CD4-positive, alpha-beta T cell treated with Interleukin-12 subunit alpha and Interleukin-12 subunit beta, for 1 hour (primary cell): Measurements from ENCODE around the gene SNRPD2.
"Not testable (repeated sequence)": the region's sequence is repeated elsewhere in the genome, so short reads cannot be mapped to it uniquely, and the experiment has no call there.

Experiments used
- DNase-seq: peaks from one replicate; pipeline ENCODE4 v3.0.0-alpha.2; 2020

SNRPD2 gene

DNA sequence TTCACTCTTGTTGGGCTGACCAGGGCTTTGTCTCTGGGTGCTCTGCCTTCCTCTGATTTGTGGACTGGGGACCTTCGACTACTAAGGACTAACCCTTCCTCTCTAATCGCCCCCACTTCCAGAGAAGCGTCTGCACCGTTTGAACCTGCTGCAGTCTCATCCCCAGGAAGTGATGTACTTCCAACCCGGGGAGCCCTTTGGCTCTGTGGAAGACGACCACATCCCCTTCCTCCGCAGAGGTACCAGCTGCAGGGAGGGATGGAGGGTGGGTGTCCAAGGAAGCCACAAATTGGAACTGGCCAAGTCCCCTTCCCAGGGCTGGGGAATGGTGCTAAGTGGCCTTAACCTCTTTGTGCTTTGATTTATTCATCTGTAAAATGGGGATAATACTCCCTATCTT is 9.9 kb upstream of the SNRPD2 start:
- DNase-seq = no peak

DNA sequence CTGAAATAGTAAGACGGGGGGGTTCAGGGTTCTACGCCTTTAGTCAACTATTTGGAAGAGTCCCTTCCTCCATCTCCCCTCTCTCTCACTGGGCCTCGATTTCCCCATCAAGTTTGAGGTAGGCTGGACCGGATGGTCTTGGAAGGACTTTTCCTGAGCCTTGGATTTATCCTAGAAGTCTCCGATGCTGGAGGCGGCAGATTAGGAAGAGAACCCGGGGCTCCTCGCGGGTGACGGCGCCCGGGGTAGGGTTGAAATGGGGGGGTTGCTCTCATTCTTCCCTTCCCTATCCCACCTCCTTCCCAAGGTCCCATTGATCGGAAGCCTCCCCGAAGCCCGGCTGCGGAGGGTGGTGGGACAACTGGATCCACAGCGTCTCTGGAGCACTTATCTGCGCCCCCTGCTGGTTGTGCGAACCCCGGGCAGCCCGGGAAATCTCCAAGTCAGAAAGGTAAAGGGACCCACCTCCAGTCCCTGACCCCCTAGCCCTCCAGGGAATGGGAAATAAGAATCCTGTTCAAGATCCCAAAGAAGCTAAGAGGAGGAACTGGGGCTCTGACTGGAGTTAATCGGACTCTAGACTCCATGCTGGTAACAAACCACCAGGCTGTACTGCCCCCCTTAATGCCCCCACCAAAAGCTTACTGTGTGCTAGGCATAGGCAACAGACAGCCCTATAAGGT is 1.5 kb upstream of the SNRPD2 start:
- peak; percentile 72 for DNase-seq

DNA sequence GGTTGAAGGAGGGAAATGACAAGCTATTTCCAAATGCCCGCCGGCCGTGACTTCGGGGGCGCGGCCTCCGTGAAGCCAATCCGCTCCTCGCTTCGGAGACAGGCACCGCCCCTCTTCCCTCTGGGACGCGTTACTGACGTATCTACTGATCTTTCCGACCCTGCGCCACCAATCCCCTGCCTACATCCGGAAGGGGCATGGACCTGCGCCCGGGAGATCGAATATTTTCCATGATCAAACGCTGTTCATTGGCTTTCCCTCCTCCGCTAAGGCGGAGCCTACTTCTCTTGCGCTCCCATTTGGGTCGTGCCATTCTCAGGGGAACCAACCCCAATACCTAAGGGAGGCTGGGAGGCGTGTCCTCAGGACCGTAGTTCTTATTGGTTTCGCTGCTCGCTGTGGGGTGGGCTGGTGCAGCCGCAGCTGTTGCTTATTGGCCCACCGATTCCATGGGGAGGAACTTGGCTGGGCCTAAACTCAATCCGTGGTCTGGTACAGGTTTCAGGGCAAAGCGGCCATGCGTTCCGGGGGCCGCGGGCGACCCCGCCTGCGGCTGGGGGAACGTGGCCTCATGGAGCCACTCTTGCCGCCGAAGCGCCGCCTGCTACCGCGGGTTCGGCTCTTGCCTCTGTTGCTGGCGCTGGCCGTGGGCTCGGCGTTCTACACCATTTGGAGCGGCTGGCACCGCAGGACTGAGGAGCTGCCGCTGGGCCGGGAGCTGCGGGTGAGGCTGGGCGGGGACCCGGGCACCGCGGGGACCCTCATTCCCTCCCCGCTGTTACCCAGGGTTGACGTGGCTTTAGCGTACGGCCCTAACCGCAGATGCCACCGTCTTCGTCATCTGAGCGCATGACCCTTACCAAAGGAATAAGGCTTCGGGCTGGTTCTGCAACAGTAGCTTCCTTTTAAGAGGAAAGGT is 693 bp upstream of the SNRPD2 start, which contains the start of gene QPCTL:
Gene QPCTL (plus strand): TSS at position 480 of the 919 bp plus-strand sequence. CDS start 38 bp downstream, at position 518.
- DNase-seq = peak; percentile 98

DNA sequence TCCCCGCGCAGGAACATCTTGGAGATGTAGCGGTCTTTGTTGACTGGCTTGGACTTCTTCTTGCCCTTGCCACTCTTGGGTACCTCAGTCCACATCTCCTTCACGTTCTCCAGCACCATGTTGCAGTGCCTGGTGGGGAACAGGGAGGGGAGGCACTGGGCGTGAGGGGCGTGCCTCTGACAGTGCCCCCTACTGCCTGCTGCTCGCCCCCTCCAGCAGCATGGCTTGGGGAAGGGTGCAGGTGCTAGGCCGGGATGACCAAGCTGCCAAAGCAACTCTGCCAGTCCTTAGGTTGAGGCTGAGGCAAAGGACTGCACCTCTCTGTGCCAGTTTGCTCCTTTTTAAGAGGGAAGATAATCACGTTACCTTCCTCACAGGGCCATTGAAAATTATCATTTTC is 4.2 kb downstream of the SNRPD2 start:
- DNase-seq = no peak

DNA sequence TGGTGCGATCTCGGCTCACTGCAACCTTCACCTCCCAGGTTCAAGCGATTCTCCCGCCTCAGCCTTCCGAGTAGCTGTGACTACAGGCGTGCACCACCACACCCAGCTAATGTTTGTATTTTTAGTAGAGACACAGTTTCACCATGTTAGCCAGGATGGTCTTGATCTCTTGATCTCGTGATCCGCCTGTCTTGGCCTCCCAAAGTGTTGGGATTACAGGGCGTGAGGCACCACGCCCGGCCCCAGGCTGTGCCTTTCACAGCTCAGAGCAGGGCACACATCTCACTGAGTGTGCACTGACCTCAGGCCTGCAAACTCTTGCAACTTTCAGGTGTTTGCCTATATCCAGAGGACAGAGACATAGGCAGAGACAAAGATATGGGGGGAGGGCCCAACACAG is 6.7 kb downstream of the SNRPD2 start:
- not testable (repeated sequence) for DNase-seq

DNA sequence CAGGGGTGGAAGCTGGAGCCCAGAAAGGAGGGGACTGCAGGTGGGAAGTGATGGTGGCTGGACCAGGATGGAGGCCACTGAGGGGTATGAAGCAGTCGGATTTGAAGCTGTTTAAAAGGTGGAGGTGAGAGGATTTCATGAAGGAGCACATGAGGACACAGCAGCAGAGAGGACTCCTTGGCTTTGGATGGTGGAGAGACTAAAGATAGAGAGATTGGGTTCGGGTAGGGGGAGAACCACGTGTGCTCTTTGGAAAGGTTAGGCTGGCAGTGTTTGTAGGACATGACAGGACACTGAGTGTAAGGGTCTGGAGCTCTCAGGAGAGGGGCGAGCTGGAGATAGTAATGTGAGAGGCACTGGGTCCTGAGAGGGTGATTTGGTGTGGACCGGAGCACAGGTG is 8.8 kb downstream of the SNRPD2 start:
- no peak for DNase-seq

DNA sequence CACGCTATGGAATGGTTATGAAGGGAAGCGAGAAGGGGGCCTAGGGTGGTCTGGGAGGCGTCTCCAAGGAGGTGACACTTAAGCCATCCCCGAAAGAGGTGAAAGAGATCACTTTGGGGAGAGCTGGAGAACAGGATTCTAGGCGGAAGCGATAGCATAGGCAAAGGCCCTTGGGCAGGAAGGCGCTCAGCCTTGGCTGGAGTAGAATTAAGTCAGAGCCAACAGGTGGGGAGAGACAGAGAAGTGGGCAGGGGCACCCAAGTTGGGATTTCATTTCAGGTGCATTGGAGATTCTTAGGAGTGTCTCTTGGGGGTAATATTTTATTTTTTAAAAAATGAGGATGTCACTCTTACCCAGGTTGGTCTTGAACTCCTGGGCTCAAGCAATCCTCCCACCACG is 9.6 kb downstream of the SNRPD2 start:
- DNase-seq = no peak

DNA sequence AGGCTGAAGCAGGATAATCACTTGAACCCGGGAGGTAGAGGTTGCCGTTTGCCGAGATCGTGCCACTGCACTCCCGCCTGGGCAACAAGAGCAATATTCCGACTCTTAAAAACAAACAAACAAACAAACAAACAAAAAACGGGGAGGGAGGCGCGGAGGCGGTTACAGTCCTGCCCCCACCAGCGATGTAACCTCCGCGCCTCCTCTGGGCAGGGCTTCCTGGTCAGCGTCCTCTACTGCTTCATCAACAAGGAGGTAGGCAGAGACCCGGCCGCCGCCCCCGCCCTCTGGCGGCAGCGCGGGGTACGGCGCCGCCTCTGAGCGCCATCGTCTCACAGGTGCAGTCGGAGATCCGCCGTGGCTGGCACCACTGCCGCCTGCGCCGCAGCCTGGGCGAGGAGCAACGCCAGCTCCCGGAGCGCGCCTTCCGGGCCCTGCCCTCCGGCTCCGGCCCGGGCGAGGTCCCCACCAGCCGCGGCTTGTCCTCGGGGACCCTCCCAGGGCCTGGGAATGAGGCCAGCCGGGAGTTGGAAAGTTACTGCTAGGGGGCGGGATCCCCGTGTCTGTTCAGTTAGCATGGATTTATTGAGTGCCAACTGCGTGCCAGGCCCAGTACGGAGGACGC is 10.2 kb downstream of the SNRPD2 start:
- DNase-seq = peak; percentile 92

DNA sequence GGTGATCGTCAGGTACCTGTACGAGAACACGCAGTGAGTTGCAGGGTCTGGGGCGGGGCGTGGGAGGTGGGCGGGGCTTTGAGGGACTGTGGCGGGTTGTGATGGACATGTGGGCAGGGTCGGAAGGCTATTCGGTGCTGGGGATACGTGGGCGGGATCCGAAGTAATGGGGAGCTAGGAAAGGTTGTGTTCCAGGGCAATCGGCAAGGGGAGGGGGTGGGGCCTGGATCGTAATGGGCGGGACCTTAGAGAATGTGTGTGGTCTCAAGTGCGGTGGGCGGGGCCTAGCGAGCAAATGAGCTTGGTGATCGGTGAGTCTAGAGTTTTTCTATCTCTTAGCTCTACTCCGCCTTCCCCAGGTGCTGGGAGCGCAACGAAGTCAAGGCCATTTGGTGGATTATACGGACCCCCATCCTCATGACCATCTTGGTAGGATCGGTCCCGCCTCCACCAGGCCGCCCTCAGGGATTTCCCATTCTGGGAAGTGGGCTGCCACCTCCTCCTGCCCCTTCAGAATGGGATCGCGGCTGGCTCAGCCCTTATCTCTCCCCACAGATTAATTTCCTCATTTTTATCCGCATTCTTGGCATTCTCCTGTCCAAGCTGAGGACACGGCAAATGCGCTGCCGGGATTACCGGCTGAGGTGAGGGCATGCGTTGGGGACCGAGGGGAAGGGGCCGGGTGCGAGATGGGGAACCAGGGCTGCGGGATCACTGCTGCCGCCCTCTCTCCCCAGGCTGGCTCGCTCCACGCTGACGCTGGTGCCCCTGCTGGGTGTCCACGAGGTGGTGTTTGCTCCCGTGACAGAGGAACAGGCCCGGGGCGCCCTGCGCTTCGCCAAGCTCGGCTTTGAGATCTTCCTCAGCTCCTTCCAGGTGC is 14.2 kb downstream of the SNRPD2 start:
- DNase-seq = peak; percentile 86

DNA sequence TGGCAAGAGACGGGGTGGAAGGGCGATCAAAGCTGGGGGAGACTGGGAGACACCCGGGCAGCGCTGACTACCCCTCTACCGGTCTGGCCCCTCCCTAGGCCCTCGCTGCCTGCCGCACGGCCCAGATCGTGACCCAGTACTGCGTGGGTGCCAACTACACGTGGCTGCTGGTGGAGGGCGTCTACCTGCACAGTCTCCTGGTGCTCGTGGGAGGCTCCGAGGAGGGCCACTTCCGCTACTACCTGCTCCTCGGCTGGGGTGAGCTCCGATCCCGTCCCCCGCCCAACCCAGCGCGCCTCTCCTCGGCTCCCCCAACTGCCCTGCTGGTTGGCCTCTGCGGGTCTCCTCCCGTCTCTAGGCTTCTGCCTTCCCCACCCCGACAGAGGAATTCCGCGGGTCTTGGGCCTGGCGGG is 14.9 kb downstream of the SNRPD2 start:
- peak; percentile 52 for DNase-seq

DNA sequence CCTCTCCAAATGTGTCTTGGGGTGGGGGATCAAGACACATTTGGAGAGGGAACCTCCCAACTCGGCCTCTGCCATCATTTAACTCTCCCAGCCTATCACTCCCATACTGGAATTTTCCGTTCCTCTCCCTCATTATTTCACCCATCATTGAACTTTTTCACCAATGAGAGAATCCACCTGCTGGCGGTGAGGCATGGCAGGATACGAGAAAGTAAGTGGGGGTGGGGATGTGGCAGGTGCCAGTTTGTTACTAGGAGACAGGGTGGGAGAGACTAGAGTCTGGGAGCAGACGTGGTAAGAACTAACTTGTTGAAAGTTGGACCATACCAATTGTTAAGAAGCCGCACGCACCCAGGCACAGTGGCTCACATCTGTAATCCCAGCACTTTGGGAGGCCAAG is 16.8 kb downstream of the SNRPD2 start:
- no peak for DNase-seq

DNA sequence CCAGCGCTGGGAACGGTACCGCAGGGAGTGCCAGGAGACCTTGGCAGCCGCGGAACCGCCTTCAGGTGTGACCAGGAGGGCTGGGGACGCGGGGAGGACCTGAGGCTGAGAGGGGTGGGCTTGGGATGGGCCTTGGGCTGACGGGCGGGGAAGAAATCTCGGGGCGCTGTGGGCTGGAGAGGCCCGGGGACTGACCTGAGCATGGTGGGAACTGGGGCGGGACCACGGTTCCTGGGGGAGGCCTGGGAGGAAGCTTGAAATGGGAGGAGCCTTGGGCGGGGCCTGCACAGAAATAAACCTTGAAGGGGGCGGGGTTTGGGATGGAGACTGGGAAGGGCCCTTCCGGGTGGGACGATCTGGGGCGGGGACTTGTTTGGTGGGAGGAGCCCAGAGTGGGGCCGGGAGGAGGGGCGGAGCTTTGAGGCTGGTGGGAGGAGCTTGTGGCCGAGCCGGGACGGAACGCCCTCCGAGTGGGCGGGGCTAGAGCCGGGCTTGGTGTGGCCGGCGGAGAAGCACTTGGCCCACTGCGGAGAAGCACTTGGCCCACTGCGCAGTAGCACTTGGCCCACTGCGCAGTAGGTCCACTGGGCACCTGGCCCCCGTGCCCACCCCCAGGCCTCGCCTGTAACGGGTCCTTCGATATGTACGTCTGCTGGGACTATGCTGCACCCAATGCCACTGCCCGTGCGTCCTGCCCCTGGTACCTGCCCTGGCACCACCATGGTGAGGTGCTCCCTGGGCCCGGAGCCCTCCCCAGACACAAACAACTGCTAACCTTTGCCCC is 20.9 kb downstream of the SNRPD2 start:
- peak; percentile 60 for DNase-seq

DNA sequence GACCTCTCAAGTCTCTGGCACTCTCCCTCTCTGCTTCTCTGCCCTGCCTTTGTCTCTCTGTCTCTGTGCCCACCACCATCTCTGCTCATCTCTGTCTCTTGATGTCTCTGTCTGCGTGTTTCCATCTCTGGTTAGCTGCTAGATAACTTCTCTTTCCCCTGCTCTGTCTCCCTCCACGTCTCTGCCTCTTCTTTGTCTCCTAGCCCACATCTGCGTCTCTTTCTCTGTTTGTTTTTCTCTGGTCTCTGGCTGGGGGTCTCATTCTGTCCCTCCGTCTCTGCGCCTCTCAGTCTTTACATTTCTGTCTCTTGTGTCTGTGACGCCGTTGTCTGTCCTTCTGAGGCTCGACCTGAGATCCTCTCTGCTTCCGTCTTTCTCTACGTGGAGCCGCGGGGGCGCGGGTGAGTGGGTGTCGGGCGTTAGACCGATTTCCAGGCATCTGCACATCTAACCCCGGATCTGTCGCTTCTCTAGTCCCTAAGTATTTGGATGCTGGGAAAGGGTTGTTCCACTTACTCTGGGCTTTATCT is 23.3 kb downstream of the SNRPD2 start:
- DNase-seq = peak; percentile 34

DNA sequence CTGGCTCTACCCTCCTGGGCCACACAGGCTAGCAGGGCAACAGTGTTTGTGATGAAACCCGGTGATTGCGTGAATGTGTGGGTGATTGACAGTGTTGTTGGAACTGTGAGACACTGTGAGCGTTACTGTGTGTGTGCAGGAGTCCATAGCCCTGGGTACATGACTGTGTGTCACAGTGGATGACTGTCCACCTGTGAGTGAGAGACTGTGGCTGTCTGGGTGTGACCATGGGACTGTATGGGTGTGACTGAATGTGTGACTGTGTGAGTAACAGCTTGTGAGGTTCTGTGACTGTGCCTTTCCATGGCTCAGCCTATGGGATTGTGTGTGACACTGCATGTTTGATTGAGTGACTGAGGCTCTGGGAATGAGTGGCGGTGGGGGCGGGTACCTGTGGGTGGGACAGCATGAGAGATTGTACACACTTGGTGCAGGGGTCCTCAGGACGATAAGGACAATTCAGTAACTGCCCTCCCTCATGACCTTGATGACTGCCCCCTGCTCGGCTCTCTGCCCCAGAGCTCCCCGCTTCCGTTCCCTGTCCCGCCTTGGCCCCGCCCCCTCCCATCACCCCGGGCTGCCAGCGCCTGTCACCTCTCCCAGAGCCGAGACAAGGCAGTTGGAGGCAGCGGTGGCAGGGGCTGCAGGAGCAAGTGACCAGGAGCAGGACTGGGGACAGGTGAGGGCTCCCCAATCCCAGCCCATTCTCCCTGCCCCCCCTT is 24.0 kb downstream of the SNRPD2 start, which contains the start of gene GIPR:
Gene GIPR (plus strand): TSS at position 602 of the 722 bp plus-strand sequence. CDS start 1,300 bp downstream, outside the sequence.
- peak; percentile 60 for DNase-seq

DNA sequence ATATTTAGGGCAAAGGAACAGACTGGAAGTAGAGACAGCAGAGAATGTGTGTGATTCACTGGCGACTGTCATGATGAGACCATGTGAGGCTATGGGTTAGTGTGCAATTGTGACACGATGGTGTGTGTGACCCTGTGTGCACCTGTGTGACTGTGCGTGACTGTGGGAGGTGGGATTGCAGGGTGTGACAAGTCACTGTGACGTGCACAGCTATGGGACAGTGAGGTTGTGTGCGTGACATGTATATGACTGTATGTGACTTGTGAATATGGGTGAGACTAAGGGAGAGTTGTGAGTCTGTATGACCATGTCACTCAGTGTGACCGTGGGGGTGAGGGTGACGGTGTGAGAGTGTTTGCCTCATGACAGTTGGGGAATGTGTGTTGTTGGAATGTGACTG is 27.2 kb downstream of the SNRPD2 start:
- no peak for DNase-seq

DNA sequence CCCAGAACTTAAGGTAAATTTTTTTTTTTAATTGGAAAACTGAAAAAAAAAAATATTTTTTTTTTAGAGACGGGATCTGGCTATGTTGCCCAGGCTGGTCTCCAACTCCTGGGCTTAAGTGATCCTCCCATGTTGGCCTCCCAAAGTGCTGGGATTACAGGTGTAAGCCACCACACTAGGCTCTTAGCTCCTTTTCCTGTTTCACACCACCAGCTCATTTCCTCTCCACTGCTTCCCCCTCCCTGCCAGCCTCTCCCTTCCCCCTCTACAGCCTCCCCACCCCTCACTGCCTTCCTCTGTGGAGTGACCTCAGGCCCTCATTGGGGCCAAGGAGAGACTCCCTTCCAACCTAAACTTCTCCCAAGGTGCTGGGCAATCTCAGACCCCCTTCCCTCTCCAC is 28.0 kb downstream of the SNRPD2 start:
- DNase-seq = no peak

DNA sequence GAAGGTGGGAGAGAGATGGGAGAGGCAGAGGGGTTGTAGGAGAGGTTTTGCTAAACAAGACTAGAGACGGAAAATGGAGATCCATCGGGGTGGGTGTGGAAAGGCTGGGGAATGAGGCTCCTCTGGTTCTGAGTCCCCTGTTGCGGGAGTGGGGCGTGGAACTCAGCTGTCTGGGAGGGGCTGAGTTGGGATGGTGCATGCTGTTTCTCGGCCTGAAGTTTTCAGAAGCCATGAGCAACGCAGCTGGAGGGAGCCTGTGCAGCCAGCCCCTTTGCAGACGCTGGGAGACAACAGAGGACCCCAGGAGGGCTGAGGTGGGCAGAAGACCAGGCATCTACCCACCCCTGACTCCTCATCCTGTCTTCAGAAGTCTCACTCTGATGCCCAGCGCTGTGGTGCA is 31.1 kb downstream of the SNRPD2 start:
- DNase-seq = no peak

DNA sequence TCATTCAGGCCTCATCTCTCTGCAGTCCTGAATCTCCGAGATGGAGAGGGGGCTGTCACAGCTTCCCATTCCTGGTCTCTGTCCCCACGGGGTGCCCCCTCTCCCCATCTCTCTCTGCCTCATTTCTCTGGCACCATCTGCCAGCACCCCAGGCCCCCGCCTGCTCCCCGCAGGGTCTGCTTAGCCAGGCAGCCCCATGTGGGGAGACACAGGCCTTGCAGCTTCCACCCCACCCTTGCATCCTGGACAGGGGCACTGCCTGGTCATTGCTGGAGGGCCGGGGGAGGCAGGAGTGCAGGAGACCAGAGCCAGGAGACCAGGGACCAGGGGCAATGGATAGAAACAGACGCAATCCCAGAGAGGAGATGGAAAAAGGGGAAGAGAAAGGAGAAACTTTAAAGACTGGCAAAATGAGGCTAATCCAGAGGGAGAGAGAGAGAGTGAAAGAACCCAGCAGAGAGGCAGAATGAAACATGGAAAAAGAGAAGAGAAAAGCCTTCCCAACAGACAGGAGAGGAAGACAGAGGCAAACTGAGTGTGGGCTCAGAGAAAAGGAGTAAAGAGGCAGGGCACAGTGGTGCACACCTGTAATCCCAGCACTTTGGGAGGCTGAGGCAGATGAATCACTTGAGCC is 32.5 kb downstream of the SNRPD2 start:
- DNase-seq = no peak

DNA sequence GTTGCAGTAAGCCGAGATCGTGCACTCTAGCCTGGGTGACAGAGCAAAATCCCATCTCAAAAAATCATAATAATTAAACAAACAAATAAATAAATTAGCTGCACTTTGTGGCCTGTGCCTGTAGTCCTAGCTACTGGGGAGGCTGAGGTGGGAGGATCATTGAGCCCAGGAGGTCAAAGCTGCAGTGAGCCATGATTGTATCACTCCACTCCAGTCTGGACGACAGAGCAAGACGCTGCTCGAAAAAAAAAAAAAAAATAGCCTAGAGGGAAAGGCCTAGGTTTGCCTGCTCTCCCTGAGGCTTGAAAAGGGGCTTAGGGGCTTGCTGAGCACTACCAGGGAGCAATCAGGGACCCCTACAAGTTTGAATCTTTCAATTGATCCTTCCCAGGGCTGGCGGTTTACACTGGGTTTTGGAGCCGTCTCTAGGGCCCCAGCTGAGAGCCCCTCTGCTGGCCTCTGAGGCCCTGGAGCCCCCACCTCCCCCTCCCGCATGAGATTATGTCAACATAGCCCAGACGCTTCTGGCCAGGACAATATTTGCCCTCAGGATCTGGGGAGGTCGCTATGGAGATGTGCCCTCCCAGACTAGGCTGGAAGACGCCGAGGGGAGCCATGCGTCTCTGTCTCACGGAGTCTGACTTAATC is 34.1 kb downstream of the SNRPD2 start:
- no peak for DNase-seq

DNA sequence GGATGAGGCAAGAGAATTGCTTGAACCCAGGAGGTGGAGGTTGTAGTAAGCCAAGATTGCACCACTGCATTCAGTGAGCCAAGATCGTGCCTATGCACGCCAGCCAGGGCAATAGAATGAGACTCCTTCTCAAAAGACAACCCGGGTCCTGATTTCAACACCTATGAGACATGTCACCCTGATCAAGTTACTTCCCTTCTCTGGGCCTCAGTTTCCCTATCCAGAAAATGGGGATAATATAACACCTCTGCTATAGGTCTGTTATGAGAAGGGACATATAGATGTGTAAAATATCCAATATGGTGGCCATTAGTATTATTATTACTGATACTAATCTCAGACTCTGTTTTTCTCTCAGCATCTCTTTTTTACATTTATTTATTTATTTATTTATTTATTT is 36.7 kb downstream of the SNRPD2 start:
- DNase-seq = no peak
